Psoas muscle (tissue), 8 donors: ENCODE measurements around the gene ZNF593. TPM values are rescaled to one million over a fixed set of nuclear protein-coding genes. Genes with fewer than 3 reads are reported as not detected.

Experiments used
- ATAC-seq, 4 donors: fragments of 200-7000 bp; cut with Tn5 transposase; one replicate each; pipeline ENCODE4 v1.9.1; 2020; ENCODE audit warnings: moderate library complexity in 3 of 4, mild to moderate bottlenecking in 2 of 4
- DNase-seq, 2 donors: peaks; one replicate each; pipeline ENCODE4 v3.0.0-alpha.2; 2020
- H3K27ac ChIP-seq: fragments of 200-600 bp; one replicate; pipeline ENCODE4 v1.8.0; 2022
- H3K27me3 ChIP-seq, 3 donors: fragments of 200-600 bp in 1 of 3; one replicate each; pipeline versions ENCODE4 v1.6.1 to v1.8.0; 2013 to 2022; ENCODE audit warnings: low read length in 2 of 3, mild to moderate bottlenecking in 2 of 3, moderate library complexity in 1 of 3; ENCODE audit not compliant: insufficient read depth in 3 of 3
- H3K36me3 ChIP-seq, 2 donors: fragments of 200-600 bp in 1 of 2; one replicate each; pipeline versions ENCODE4 v1.6.1 to v1.8.0; 2013 to 2022; ENCODE audit warnings: low read depth in 1 of 2, mild to moderate bottlenecking in 1 of 2, moderate library complexity in 1 of 2; ENCODE audit not compliant: insufficient read depth in 1 of 2
- H3K4me1 ChIP-seq: fragments of 200-600 bp; one replicate; pipeline ENCODE4 v1.8.0; 2022
- H3K4me3 ChIP-seq: fragments of 200-600 bp; one replicate; pipeline ENCODE4 v1.8.0; 2022; ENCODE audit warnings: mild to moderate bottlenecking
- H3K9me3 ChIP-seq: fragments of 200-600 bp; one replicate; pipeline ENCODE4 v1.8.0; 2022
- CTCF ChIP-seq: fragments of 200-600 bp; IDR thresholded peaks from one replicate; pipeline ENCODE4 v1.8.0; 2022; ENCODE audit warnings: antibody characterized with exemption
- WGBS, 3 donors: extraction: QIAGEN DNeasy Blood & Tissue Kit; methylation state at CpG; one replicate each; pipeline versions ENCODE4 v1.1.6 to v1.1.7; 2013; 5-methylcytosine and 5-hydroxymethylcytosine counted together
- intact Hi-C, 2 donors: fragments of 100-400 bp; cut with DNase I; formaldehyde crosslinking; loops; one replicate each; pipeline versions ENCODE4 v1.11.0 to v1.14.2; 2022
- polyA plus RNA-seq, 3 donors: library from polyadenylated mRNA; stranded (reverse); fragments of 200-250 nt; gene quantifications; one replicate each; pipeline ENCODE4 v1.2.3, GENCODE V29; 2013
- total RNA-seq, 4 donors: library from RNA; stranded (reverse); fragmentation: NEBNext Ultra II Directional in 2 of 4; extraction: Animal tissue kit (Norgen Biotek cat#: 25700) in 2 of 4; gene quantifications; one replicate each; pipeline versions ENCODE4 v1.2.1 to v1.2.4, GENCODE V29; 2021 to 2023
- donor health status: healthy with polysubstance abuse.
- donor health status: DM: no; HTN: no; CAD: no; lungs with moderate emphysema.
- donor health status: Bipolar disorder and iron deficiency.
- donor health status: healthy.
- donor health status: DM: yes; HTN: yes; CAD: no.
- donor health status: DM: no; HTN: no; CAD: no.
- donor health status: DM: no; HTN: no; CAD: no.
- donor health status: DM: yes; HTN: yes; CAD: no.

The ZNF593 gene
- total and polyA plus RNA-seq, 7 donors = 65.7 to 236 (median 79.4) TPM

GRCh38 chr1:26190373-26190987 is 20.8 kb downstream of the ZNF593 start, which contains the start of gene CATSPER4:
CATSPER4 (plus strand) TSS chr1:26190602; CDS start chr1:26190628, 26 bp downstream.
- intact Hi-C loops = no loop called here
- Histone ChIP-seq H3K9me3 (no peaks in the 10 kb centered on the region), H3K27me3 (no peaks in the 10 kb centered on the region), H3K36me3 (peaks cover 0 to 44% of the 10 kb centered on the region in 2 donors), H3K4me1 (no peaks in the 10 kb centered on the region), H3K27ac (no peak within 1 kb of the TSS), H3K4me3 (no peak within 1 kb of the TSS)
- ATAC-seq = peak; percentile 32 to 68 (median 48)
- TF ChIP-seq CTCF = peak; percentile 25
- WGBS, 3 donors = 45 to 52% (median 46%) methylated on average over 11 to 16 of the region's 16 CpGs
- no peak for DNase-seq

GRCh38 chr1:26191739-26192138 is 22.0 kb downstream of the ZNF593 start:
- no peak for ATAC-seq
- Histone ChIP-seq H3K4me1 (no peaks in the 10 kb centered on the region), H3K4me3 (no peak overlapping the region), H3K36me3 (peaks cover 0 to 32% of the 10 kb centered on the region in 2 donors), H3K9me3 (no peaks in the 10 kb centered on the region), H3K27ac (no peak overlapping the region), H3K27me3 (no peaks in the 10 kb centered on the region)
- DNase-seq = no peak
- WGBS, 3 donors = 44 to 53% (median 46%) methylated on average over 3 of the region's 3 CpGs
- TF ChIP-seq CTCF = no peak
- intact Hi-C loops = no loop called here

GRCh38 chr1:26195805-26196204 is 26.1 kb downstream of the ZNF593 start:
- Histone ChIP-seq H3K4me3 (no peak overlapping the region), H3K9me3 (no peaks in the 10 kb centered on the region), H3K27me3 (no peaks in the 10 kb centered on the region), H3K36me3 (no peaks in the 10 kb centered on the region), H3K27ac (no peak overlapping the region), H3K4me1 (no peaks in the 10 kb centered on the region)
- TF ChIP-seq CTCF = no peak
- 62 to 90% (median 90%) methylated on average over 3 of the region's 3 CpGs for WGBS, 3 donors
- no peak for DNase-seq
- no peak for ATAC-seq
- intact Hi-C loops = no loop called here

- WGBS, 3 donors = 89 to 91% (median 91%) methylated on average over 3 of the region's 3 CpGs
- H3K27ac ChIP-seq = no peak overlapping the region
- intact Hi-C loops = no loop called here
- H3K36me3 ChIP-seq = no peaks in the 10 kb centered on the region
- no peak overlapping the region for H3K4me3 ChIP-seq
- DNase-seq = no peak
- H3K4me1 ChIP-seq = no peaks in the 10 kb centered on the region
- H3K9me3 ChIP-seq = no peaks in the 10 kb centered on the region
- no peak for TF ChIP-seq CTCF
- ATAC-seq = no peak
- no peaks in the 10 kb centered on the region for H3K27me3 ChIP-seq
These were observed 27.6 kb downstream of the ZNF593 start for GRCh38 chr1:26197301-26197700.

GRCh38 chr1:26197813-26198212 is 28.1 kb downstream of the ZNF593 start:
- H3K4me1 ChIP-seq = no peaks in the 10 kb centered on the region
- no peak overlapping the region for H3K4me3 ChIP-seq
- TF ChIP-seq CTCF = no peak
- H3K27me3 ChIP-seq = no peaks in the 10 kb centered on the region
- intact Hi-C loops = no loop called here
- ATAC-seq (no peak), DNase-seq (no peak)
- H3K27ac ChIP-seq = no peak overlapping the region
- WGBS, 3 donors = 86 to 91% (median 88%) methylated on average over 8 to 11 of the region's 11 CpGs
- no peaks in the 10 kb centered on the region for H3K9me3 ChIP-seq
- no peaks in the 10 kb centered on the region for H3K36me3 ChIP-seq
